NCI-H226 (cell line): ENCODE measurements around the gene TFAP2B.

Source experiments
- DNase-seq: peaks from one replicate; pipeline ENCODE4 v3.0.0-alpha.2; 2015

TFAP2B gene

GRCh38 chr6:50825375-50826036 lies 6.8 kb downstream of the TFAP2B start:
- no peak for DNase-seq

DNA sequence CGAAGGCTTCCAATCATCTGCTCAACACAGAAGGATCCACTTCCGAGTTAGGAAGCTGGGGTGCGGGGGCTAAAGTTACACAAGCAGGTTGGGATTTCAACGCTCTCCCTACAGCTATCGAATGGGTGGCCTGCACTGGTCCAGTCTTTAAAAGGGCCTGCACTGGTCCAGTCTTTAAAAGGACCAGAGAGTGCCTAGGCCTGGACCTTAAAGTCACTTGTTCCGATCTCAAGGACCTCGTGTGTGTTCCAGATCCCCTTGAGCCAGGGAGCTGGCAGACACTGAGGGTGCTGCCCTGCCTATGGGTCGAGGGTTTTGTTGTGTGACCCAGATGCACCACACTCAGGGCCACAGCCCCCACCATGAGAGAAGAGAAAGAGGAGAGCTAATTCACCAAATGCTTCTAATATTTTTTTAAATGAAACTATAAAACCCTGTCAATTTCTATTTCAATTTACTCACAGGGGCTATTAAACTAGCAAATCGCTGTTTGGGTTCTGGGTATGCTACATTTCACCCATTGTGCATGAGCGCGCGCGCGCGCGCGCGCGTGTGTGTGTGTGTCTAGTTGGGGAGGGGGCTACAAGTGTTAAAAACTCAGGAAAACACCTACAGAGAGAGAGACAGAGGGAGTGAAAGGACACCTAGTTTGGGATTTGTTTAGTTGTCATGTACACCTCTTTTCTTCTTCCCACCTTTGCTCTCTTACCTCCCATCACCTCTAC lies 7.5 kb downstream of the TFAP2B start:
- DNase-seq = no peak

- no peak for DNase-seq
Observed at GRCh38 chr6:50826803-50827202, 8.1 kb downstream of the TFAP2B start.

DNA sequence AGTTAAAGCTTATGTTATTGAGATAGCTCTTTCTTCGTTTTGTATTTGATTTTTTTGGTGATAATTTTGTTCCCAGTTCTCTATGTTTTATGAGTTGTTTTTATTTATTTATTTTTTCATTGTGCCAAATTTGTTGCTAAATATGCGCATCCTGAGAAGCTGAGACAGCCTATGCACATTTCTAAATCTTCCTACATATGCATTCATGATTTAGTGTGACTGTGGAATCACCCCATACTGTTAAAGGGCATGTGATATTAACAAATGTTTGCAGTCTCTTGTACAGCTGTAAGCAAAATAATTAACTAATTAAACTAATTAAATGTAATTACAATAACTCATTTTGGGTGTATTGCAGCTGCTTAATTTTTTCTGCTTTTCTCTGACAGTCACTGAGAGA lies 10.4 kb downstream of the TFAP2B start:
- DNase-seq = no peak

GRCh38 chr6:50829898-50830444 lies 11.3 kb downstream of the TFAP2B start:
- no peak for DNase-seq

DNA sequence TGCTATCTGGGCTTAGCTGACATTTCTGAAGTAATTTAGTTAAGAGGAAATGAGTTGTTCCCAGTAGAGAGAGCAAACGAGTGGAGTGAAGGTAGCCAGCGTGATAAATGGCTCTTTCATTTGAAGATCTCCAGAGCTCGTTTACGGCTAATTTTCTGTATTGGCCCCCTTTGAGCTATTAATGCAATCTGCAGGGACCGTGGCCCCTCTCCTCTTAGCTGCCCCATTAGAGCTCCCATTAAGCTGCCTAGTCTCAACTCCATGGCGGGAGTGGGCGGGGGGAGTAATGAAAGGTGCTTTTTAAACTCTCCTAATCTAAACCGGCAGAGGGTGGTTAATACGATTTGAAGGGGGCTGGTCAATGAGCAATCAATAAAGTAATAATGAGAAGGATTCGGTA lies 12.5 kb downstream of the TFAP2B start:
- no peak for DNase-seq

DNA sequence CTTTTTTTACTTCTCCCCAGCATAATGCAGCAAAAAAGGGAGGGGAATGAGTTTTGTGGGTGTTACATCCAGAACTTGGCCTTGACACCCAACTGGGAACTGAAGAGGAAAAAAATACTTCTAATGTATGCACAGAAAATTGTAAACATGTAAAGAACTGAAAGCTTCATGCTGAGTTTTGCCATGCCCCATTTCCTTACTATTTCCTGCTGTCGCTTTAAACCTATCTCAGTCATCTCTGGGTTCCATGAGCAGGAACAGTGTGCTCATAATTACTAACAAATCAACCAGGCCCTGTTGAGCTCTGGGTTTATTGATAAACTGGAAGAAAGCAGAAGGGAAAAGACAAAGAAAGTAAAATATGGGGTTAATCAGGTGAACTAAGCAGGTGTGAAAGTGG lies 14.2 kb downstream of the TFAP2B start:
- DNase-seq = no peak

GRCh38 chr6:50834929-50835410 lies 16.3 kb downstream of the TFAP2B start:
- DNase-seq = no peak

GRCh38 chr6:50836231-50836630 lies 17.6 kb downstream of the TFAP2B start:
- no peak for DNase-seq

DNA sequence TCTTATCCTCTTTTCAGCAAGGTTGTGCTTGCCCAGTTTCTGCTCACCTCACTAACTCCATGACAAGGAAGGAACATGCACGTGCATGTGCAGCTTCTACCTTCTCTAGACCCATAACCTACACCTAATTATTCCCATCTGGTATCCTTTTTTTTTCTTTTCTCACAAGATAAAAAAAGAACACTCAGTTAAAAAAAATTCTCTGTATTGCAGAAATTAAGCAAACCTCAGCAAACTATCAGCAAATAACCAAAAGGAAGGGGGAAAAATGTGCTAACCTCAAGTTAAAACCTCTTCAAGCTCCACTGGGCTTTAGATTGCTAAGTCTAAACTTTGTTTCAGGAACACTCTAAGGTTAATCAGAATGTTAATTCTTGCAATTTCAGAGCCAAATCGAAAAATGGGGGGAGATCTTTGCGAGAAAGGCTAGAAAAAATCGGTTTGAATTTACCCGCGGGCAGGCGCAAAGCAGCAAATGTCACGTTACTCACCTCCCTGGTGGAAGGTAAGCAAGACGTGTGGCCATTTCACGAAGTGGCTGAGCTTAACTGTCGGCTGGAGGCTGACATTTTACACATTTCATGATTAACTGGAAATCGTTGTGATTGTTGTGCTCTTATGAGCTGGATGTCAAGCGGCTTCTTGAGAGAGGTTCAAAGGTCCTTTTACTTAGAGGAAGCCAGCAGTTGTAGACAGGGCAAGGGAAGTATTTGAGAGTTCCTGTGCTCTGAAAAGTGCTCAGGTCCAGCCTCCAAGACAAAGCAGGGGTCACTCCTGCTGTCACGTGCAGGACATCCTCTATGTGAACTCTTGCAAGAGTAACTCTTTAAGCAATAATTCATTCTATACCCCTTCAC lies 19.1 kb downstream of the TFAP2B start:
- DNase-seq = no peak

GRCh38 chr6:50840112-50840810 lies 21.6 kb downstream of the TFAP2B start:
- no peak for DNase-seq

- no peak for DNase-seq
Observed at GRCh38 chr6:50840811-50841192, 22.1 kb downstream of the TFAP2B start.

DNA sequence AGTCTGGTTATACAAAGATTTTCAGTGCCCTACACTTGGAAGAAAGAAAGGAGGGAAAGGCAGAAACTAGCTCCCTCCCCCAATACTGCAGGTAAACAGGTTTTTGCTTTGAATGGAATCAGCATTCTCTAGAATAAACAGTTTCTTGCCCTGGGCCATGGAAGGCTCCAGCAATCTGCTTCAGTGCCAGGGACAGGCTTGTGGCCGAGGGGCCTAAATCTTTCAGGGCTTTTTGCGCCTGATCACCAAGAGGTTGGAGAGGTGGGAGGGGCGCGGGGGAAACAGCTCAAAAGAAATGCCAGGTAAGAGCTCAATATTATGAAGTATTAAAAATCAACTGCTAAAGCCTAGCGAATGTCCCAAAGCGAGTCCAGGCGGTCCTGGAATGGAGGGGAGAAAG lies 23.8 kb downstream of the TFAP2B start:
- no peak for DNase-seq

DNA sequence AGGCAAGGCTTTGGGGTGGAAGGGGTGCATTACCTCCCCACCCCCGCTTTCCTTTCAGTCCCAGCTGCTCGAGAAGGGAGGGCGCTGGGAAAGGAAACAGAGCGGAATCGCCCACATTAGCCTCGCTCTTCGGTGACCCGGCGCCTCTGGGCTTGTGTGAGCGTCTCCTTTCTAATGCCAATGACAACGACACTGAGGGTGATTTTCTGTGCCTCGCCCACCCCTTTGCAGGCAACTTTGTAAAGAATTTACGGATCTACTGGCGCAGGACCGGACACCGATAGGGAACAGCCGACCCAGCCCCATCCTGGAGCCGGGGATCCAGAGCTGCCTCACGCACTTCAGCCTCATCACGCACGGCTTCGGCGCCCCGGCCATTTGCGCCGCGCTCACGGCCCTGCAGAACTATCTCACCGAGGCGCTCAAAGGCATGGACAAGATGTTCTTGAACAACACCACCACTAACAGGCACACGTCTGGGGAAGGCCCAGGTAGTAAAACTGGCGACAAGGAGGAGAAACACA lies 24.3 kb downstream of the TFAP2B start:
- DNase-seq = no peak

GRCh38 chr6:50843842-50844241 lies 25.2 kb downstream of the TFAP2B start:
- no peak for DNase-seq

DNA sequence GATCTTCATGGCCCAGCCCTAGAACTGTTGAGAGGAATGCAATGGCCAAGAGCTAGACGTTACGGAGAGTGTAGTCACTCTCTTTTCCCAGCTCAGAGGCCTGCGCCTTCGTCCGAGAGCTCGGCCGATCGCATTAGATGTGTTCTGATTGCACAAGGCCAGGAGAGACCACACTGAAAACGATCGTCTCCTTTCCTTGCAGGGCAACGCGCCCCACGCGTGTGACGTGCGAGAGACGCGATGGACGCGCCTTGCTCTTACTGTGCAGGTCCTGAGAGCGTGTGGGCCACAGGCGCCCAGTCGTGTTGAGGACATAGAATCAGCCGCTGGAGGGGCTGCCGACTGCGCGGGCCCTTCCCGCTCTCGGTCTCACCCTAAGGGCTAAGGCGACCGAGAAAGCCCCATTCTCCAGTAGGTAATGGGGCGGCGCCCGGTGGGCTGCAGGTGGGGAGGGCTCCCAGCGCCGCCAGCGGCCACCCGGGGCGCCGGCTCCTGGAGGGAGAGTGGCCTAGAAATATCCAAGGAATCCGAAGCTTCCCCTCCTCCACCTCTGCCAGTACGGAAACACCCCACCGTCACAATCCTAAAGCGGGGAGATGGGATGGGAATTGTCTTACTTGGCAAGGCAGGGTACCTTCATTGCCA lies 26.9 kb downstream of the TFAP2B start:
- DNase-seq = no peak

- no peak for DNase-seq
Observed at GRCh38 chr6:50846144-50846851, 27.6 kb downstream of the TFAP2B start.

- DNase-seq = no peak
Observed at GRCh38 chr6:50846852-50847155, 28.1 kb downstream of the TFAP2B start.

DNA sequence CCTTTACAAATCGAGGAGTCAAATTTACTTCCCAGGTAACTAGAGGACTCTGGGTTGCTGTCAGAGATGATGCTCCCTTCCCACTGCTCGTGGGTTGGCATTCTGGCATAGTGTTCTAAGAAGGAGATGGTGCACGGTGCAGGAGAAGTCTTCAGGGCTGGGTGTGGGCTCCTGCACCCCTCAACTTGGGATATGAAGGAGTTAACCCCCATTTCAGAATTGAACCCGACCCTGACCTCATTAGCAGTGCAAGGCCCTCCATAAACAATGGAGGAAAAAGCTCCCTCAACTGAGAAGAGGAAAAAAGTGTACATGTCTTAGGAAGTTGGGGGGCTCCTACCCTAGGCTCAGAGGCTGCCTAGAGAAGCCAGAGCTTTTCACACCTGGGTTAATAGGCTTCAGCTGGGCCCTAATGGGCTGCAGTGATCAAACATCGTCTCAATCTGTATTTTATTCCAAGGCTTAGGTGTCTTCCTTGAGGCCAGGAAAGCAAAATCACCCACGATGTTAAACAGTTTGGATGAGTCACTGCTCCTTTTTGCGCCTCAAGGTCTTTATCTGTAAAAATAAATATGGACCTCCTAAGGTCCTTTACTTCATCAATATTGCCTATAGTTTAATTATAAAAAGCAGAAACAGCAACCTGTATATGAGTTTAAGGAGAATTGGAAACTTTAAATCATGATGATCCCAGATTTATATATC lies 29.4 kb downstream of the TFAP2B start:
- DNase-seq = no peak

DNA sequence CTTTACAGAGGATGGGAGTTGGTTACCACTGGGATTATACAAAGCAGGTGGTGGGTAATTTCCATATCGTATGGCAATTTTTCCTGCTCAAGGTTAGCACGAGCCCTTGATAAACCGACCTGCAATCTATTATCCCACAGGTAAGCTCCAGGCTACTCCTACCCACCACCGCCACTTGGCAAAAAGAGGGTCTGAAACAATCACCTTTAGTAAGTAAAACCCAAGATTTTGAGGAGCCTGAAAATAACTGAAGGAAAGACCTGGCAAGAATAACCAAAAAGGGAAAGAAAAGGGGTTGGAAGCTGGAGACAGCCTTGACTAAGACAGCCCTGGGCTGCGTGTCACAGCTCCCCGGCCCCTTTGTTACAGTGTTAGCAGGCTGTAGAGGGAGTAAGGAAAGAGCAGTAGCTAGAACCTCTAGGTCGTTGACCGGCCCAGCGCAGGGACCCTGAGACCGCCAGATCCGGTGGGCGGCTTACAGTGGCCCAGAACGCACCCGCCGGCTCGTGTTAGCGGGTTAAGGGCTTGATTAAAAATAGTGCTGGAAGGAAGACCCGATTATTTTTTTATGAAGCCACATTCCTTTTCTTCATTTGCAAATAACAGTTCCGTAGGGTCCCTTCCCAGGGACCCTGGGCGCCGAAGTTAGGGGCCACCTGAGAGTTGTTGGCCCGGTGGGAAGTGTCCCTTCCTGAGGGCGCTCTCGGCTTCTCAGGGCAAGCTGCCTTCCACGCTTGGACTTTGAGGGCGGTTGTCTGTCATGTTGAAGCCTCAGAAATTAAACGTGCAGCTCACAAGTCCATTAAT lies 30.5 kb downstream of the TFAP2B start:
- DNase-seq = no peak
